Sciatic nerve (tissue), 2 donors: Measurements from ENCODE around the gene SPATA2. TPM values are rescaled to one million over a fixed set of nuclear protein-coding genes. Genes with fewer than 3 reads are reported as not detected.

Source experiments
- ATAC-seq: fragments of 200-7000 bp; cut with Tn5 transposase; one replicate; pipeline ENCODE4 v1.9.1; 2020; ENCODE audit warnings: mild to moderate bottlenecking, moderate library complexity
- DNase-seq: peaks from one replicate; pipeline ENCODE4 v3.0.0-alpha.2; 2020; ENCODE audit warnings: low spot score
- intact Hi-C: fragments of 100-400 bp; cut with DNase I; formaldehyde crosslinking; loops from one replicate; pipeline ENCODE4 v1.14.2; 2022
- total RNA-seq: library from RNA; stranded (reverse); fragmentation: NEBNext Ultra II Directional; extraction: Animal tissue kit (Norgen Biotek cat#: 25700); gene quantifications from one replicate; pipeline ENCODE4 v1.2.1, GENCODE V29; 2021
- donor health status: DM: no; HTN: no; CAD: no.
- donor health status: DM: no; HTN: no; CAD: no.

The SPATA2 gene
- total RNA-seq, 1 donor from 2014 or later = 8.2 TPM

- ATAC-seq = peak; percentile 94
- intact Hi-C loops = no loop called here
- peak; percentile 95 for DNase-seq
These were observed 21.1 kb upstream of the SPATA2 start, which contains the start of gene RNF114 for GRCh38 chr20:49936153-49937026. RNF114 (plus strand) TSS chr20:49936397; CDS start chr20:49936413, 16 bp downstream.

DNA sequence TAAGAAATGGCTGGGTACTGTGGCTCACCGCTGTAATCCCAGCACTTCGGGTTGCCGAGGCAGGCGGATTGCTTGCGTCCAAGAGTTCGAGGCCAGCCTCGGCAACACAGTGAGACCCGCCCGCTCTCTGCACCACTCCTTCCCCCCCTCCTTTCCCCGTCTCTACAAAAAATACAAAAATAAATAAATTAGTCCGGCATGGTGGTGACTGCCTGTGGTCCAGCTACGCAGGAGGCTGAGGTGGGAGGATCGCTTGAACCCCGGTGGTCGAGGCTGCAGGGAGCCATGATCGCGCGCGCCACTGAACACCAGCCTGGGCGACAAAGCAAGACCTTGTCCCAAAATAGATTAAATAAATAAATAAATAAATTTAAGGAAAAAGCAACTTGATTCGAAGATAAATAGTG, 20.4 kb upstream of the SPATA2 start:
- ATAC-seq = peak; percentile 13
- no peak for DNase-seq
- intact Hi-C loops = no loop called here

DNA sequence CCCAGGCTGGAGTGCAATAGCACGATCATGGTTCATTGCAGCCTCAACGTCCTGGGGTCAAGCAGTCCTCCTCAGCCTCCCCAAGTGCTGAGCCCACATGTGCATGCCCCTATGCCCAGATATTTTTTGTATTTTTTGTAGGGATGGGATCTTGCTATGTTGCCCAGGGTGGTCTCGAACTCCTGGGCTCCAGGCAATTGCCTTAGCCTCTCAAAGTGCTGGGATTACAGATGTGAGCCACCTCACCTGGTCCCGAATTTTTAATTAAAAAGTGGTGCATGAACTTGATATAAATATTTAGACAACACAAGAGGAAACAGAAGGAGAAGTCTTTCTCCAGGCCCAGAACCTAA, 13.8 kb upstream of the SPATA2 start:
- intact Hi-C loops = loop anchor here (10.0 kb wide), 1 partner anchor 594 kb away; no protein-coding TSS in a partner anchor
- no peak for DNase-seq
- ATAC-seq = peak; percentile 10

GRCh38 chr20:49928411-49929141, 13.2 kb upstream of the SPATA2 start:
- peak; percentile 90 for DNase-seq
- peak; percentile 93 for ATAC-seq
- intact Hi-C loops = loop anchor here (10.0 kb wide), 1 partner anchor 594 kb away; no protein-coding TSS in a partner anchor

DNA sequence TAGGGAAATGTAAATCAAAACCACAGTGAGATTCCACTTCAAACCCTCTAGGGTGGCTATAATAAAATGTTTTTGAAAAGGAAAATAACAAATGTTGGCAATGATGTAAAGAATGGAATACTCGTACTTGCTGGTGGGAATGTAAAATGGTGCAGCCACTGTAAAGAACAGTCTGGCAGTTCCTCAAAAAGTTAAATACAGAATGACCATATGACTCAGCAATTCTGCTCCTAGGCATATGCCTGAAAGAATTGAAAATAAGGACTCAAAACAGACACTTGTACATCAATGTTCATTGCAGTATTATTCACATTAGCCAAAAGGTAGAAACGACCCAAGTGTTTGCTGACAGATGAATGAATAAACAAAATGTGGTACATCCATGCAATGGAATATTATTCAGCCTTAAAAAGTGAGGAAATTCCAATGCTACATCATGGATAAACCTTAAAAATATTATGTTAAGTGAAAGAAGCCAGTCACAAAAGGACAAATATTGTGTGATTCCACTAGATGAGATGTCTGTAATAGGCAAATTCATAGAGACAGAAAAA, 10.6 kb upstream of the SPATA2 start:
- ATAC-seq = no peak
- intact Hi-C loops = loop anchor here (10.0 kb wide), 1 partner anchor 591 kb away; no protein-coding TSS in a partner anchor
- no peak for DNase-seq

DNA sequence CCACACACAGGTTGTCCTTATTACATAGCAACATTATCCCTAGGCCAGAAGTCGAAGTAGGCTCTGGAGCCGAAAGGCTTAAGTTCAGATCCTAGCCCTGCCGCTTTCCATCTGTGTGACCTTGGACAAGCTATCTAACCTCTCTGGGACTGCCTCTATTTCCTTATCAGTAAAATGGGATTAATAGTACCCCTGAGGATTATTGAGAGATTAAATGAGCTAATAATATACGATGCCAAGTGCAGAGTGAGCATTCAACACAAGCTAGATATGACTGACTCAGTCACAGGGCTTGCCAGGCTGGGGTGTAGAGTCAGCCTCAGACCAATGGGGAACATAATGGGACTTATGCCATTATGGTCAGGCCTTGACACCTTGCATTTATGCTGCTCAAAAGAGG, 8.9 kb upstream of the SPATA2 start:
- ATAC-seq (no peak), DNase-seq (no peak)
- intact Hi-C loops = loop anchor here (10.0 kb wide), 1 partner anchor 589 kb away; no protein-coding TSS in a partner anchor

GRCh38 chr20:49919461-49919860, 4.1 kb upstream of the SPATA2 start:
- intact Hi-C loops = loop anchor here (10.0 kb wide), 1 partner anchor 305 kb away; no protein-coding TSS in a partner anchor
- ATAC-seq (no peak), DNase-seq (no peak)

DNA sequence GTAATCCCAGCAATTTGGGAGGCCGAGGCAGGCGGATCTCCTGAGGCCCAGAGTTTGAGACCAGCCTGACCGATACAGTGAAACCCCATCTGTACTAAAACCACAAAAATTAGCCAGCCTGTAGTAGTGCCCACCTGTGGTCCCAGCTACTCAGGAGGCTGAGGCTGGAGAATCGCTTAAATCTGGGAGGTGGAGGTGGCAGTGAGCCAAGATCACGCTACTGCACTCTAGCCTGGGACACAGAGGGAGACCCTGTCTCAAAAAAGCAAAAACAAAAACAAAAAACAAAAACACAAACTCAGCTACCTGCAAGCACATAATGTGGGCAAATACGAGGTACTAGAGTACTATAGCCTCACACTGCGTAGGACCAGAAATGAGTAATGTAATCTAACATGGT, 3.7 kb upstream of the SPATA2 start:
- DNase-seq (no peak), ATAC-seq (no peak)
- intact Hi-C loops = loop anchor here (10.0 kb wide), 1 partner anchor 304 kb away; no protein-coding TSS in a partner anchor

GRCh38 chr20:49918446-49918845, 3.1 kb upstream of the SPATA2 start:
- ATAC-seq (no peak), DNase-seq (no peak)
- intact Hi-C loops = loop anchor here (10.0 kb wide), 1 partner anchor 304 kb away; no protein-coding TSS in a partner anchor

GRCh38 chr20:49916146-49917002, 1.0 kb upstream of the SPATA2 start:
- peak; percentile 1 for ATAC-seq
- intact Hi-C loops = loop anchor here (10.0 kb wide), 1 partner anchor 302 kb away; no protein-coding TSS in a partner anchor
- DNase-seq = no peak

- intact Hi-C loops = loop anchor here (10.0 kb wide), 1 partner anchor 300 kb away; no protein-coding TSS in a partner anchor
- DNase-seq = no peak
- ATAC-seq = no peak
These were observed 280 bp downstream of the SPATA2 start for GRCh38 chr20:49915118-49915379.

DNA sequence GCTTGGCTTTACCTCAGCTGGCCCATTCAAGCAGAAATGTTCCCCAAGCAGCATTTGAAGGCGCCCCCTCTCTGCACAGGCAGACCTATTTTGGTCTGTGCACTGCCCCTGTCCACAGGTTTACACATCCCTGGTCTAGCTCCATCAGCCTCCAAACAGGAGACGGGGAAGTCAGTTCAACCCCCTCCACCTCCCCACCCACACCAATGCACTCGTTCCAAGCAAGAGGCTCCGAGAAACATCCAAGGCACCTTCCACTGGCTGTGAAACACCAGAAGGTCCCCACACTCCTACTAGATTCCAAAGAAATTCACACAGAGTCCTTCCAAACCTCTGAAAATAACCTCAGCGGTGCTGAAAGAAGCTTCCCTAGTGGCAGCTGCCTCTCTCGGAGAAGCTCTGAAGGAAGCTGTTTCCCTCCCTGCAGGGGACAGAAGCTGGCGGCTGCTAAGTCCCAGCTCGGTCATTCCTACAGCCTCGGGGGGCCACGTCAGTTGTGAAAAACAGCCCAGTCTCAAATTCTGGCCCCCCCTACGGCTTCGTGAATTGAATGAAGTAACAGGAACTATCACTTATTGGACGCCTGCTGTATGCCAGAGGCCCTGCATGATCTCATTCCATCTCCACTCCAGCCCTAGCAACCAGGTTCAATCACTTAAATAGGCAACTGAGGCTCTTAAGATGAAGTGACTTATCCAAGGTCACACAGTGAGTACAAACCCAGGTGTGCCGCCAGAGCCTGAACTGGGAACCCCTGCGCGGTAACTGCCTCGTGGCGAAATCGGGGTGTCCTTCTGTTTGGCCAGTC, 815 bp downstream of the SPATA2 start:
- DNase-seq (no peak), ATAC-seq (no peak)
- intact Hi-C loops = loop anchor here (10.0 kb wide), 1 partner anchor 300 kb away; no protein-coding TSS in a partner anchor

GRCh38 chr20:49913399-49914047, 1.8 kb downstream of the SPATA2 start:
- no peak for ATAC-seq
- DNase-seq = no peak
- intact Hi-C loops = loop anchor here (10.0 kb wide), 1 partner anchor 299 kb away; no protein-coding TSS in a partner anchor

DNA sequence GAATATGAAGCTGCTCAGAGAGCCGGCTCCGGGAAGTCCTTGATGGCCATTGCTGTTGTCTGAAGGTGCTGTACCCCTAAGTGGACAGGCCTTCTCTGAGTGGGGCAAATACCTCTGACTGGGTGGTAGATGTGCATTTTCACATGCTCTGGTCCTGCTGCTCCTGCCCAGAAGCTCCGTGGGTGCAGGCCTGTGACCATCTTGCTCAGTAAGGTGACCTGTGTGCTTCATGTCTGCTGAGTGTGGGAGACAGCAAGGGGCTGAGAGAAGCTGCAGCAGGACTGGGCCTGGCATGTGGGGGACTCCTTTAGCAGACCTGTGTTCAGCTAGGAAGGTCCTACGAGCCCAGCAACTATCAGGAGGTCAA, 5.0 kb downstream of the SPATA2 start:
- intact Hi-C loops = loop anchor here (10.0 kb wide), 1 partner anchor 296 kb away; no protein-coding TSS in a partner anchor
- no peak for ATAC-seq

DNA sequence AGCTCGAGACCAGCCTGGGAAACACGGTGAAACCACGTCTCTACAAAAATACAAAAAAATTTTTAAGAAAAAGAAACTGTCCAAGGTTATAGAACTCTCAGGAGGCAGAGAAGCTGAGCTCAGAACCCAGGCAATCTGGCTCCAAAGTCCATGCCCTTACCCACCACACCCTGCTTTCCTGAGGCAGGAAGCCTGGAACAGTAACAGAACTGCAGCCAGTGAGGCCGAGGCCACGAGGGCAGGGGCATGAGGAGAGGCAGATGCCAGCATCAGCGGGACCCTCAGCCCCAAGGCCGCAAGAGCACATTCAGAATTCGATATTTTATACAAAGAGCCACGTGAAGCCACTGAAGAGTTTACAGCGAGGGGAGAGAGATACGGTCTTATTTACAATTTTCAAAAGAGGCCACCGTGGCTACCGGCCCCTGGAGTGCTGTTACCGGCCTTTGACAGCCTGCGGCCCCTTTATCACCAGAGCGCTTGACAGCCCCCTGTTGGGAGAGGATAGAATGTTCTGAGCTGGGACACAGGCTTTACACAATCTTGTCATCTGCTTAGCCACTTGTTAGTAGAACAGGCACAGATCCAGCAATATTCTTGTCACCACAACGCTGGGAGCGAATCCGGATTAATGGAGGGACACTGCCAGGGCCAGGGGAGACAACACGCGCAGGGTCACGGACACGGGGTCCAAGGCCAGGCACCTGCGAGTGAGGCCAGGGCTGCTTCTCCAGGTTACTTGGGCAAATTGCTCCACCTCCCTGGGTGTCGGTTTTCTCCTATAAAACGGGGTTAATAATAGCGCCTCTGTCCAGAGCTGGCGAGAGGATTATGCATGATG, 5.6 kb downstream of the SPATA2 start:
- DNase-seq = no peak
- no peak for ATAC-seq
- intact Hi-C loops = loop anchor here (10.0 kb wide), 1 partner anchor 295 kb away; no protein-coding TSS in a partner anchor

More for the DNA sequence above, 5.0 kb downstream of the SPATA2 start:
- DNase-seq = no peak

- no peak for DNase-seq
- intact Hi-C loops = no loop called here
These were observed 7.1 kb downstream of the SPATA2 start for GRCh38 chr20:49908258-49908565.

More at GRCh38 chr20:49908258-49908565, 7.1 kb downstream of the SPATA2 start:
- no peak for ATAC-seq
